ENCODE data around the gene RPS3. TPM values are rescaled to one million over a fixed set of nuclear protein-coding genes. Genes with fewer than 3 reads are reported as not detected.

Gene RPS3
- 1,000 to 10,000 TPM; 2,923 to 3,877 TPM for total RNA-seq
- polyA plus RNA-seq (2013, experiment 1 of 2) = 3,185 TPM
- 3,073 TPM for polyA plus RNA-seq (2013, experiment 2 of 2)
- long read RNA-seq, experiment 1, transcript RPS3-203 (6 exons, 866 nt) = minor isoform, 29 of 1,280 reads
- long read RNA-seq, experiment 1, transcript RPS3-217 (7 exons, 2,097 nt) = major isoform, 1,048 of 1,280 reads
- long read RNA-seq, experiment 1, partial matches to known transcripts = 140 of 1,280 reads
- long read RNA-seq, experiment 1, other reads (novel, unspliced or antisense) = 56 of 1,280 reads
- long read RNA-seq, experiment 2, transcript RPS3-209 (7 exons, 1,306 nt) = minor isoform, 6 of 924 reads
- long read RNA-seq, experiment 2, transcript RPS3-217 (7 exons, 2,097 nt) = major isoform, 870 of 924 reads
- long read RNA-seq, experiment 2, partial matches to known transcripts = 40 of 924 reads
- long read RNA-seq, experiment 2, other reads (novel, unspliced or antisense) = 5 of 924 reads
- long read RNA-seq, experiment 3, transcript RPS3-203 (6 exons, 866 nt) = minor isoform, 7 of 3,794 reads
- long read RNA-seq, experiment 3, transcript RPS3-217 (7 exons, 2,097 nt) = major isoform, 3,740 of 3,794 reads
- long read RNA-seq, experiment 3, partial matches to known transcripts = 26 of 3,794 reads
- long read RNA-seq, experiment 3, other reads (novel, unspliced or antisense) = 14 of 3,794 reads
- long read RNA-seq, experiment 4, transcript RPS3-209 (7 exons, 1,306 nt) = minor isoform, 27 of 5,089 reads
- long read RNA-seq, experiment 4, transcript RPS3-217 (7 exons, 2,097 nt) = major isoform, 4,980 of 5,089 reads
- long read RNA-seq, experiment 4, transcript RPS3-216 (7 exons, 796 nt) = minor isoform, 17 of 5,089 reads
- long read RNA-seq, experiment 4, partial matches to known transcripts = 53 of 5,089 reads
- long read RNA-seq, experiment 4, other reads (novel, unspliced or antisense) = 11 of 5,089 reads

GRCh38 chr11:75399344-75400145 is at the start of gene RPS3:
TSS of gene RPS3 (plus strand) at chr11:75399518. CDS start at chr11:75399548, 30 bp downstream.
- Mint-ChIP-seq H3K27ac (peak within 1 kb of the TSS; percentile 99), H3K4me3 (peak within 1 kb of the TSS; percentile 99), H3K9me3 (no peaks in the 10 kb centered on the region), H3K36me3 (ENCODE audit: low read depth) (peaks cover 49% of the 10 kb centered on the region), H3K4me1 (peaks cover 54% of the 10 kb centered on the region), H3K27me3 (ENCODE audit: insufficient read depth) (no peaks in the 10 kb centered on the region)
- peak; percentile 52 for TF ChIP-seq CTCF (conservative IDR thresholded peaks at IDR 0.05)
- Histone ChIP-seq H3K9me3 (ENCODE audit: control insufficient read depth, low read length) (no peaks in the 10 kb centered on the region), H3K27me3 (ENCODE audit: control insufficient read depth, insufficient read depth, low read length, poor library complexity, severe bottlenecking) (no peaks in the 10 kb centered on the region), H3K4me3 (ENCODE audit: low read length) (peak within 1 kb of the TSS; percentile 95), H3K36me3 (ENCODE audit: control insufficient read depth, insufficient read depth, low read length) (peaks cover 46% of the 10 kb centered on the region), H3K4me1 (ENCODE audit: control insufficient read depth, insufficient read depth, low read length) (peaks cover 21% of the 10 kb centered on the region), H3K27ac (ENCODE audit: low read depth, low read length) (peak within 1 kb of the TSS; percentile 95), H3K9ac (ENCODE audit: extremely low read depth, low read length, poor library complexity, severe bottlenecking) (peak within 1 kb of the TSS; percentile 99)
- WGBS, 2 experiments (ENCODE audit: insufficient coverage in 1 of 2, insufficient read length in 1 of 2) = 0% methylated on average over 29 to 55 of the region's 55 CpGs
- DNase-seq = peak; percentile 95

- H3K27me3 ChIP-seq (ENCODE audit: control insufficient read depth, insufficient read depth, low read length, poor library complexity, severe bottlenecking) = no peaks in the 10 kb centered on the region
- peaks cover 29% of the 10 kb centered on the region for H3K36me3 ChIP-seq (ENCODE audit: control insufficient read depth, insufficient read depth, low read length)
- H3K4me1 ChIP-seq (ENCODE audit: control insufficient read depth, insufficient read depth, low read length) = peaks cover 19% of the 10 kb centered on the region
- H3K4me3 Mint-ChIP-seq = peak overlapping the region; percentile 86
- H3K27ac Mint-ChIP-seq = peak overlapping the region; percentile 35
- H3K4me1 Mint-ChIP-seq = peaks cover 69% of the 10 kb centered on the region
- peaks cover 13% of the 10 kb centered on the region for H3K36me3 Mint-ChIP-seq (ENCODE audit: low read depth)
- H3K27me3 Mint-ChIP-seq (ENCODE audit: insufficient read depth) = no peaks in the 10 kb centered on the region
- peak overlapping the region; percentile 90 for H3K4me3 ChIP-seq (ENCODE audit: low read length)
- peak; percentile 76 for DNase-seq
- peak overlapping the region; percentile 73 for H3K9ac ChIP-seq (ENCODE audit: extremely low read depth, low read length, poor library complexity, severe bottlenecking)
- TF ChIP-seq CTCF (conservative IDR thresholded peaks at IDR 0.05) = no peak
- no peaks in the 10 kb centered on the region for H3K9me3 Mint-ChIP-seq
- peak overlapping the region; percentile 50 for H3K27ac ChIP-seq (ENCODE audit: low read depth, low read length)
- WGBS, 2 experiments (ENCODE audit: insufficient coverage in 1 of 2, insufficient read length in 1 of 2) = 60% methylated on average over 3 to 4 of the region's 4 CpGs
- H3K9me3 ChIP-seq (ENCODE audit: control insufficient read depth, low read length) = no peaks in the 10 kb centered on the region
Measured at GRCh38 chr11:75349521-75350116, 49.7 kb upstream of the RPS3 start.

Data from endodermal cell (in vitro differentiated cells).